Activated T-cell treated with anti-CD3 and anti-CD28 coated beads, Interleukin-2, amount 50 U/mL, for 1 hour (primary cell): Measurements from ENCODE around the gene KMT2D.

Source experiments
- DNase-seq: peaks from one replicate; pipeline ENCODE4 v3.0.0-alpha.2; 2020

Gene KMT2D

DNA sequence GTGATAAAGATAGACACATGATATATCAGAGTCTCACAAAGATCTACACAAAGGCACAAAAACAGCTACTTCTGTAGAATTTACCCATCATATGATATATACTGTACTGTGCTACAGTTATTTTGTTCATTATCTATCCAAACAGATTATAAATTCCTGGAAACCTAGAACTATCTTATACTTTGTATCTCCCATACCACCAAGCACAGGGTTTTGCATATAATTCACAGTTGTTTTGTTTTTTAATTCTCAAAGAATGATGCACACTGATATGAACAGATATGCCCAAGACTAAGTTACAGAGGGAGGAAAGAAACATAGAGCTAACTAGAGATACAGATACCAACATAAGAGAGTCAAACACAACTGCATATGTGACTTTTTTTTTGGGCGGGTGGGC lies 45.4 kb downstream of the KMT2D start:
- no peak for DNase-seq

DNA sequence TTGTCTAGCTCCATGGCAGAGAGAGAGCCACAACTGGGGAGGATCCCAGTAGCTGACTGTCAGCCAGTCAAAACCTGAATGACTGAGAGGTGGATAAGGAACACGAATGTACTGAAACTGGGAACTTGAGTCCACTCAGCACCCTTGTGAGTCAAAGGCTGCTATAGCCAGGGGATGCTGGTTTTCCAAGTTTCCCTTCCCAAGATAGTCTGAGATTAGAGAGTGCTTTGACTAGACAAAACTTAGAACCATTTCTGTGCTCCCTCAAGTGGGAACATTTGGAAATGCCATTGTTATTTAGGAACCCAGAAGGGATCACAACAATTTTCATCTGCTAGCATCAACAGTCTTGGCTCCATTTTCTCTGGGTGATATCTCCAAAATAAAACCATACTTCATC lies 46.0 kb downstream of the KMT2D start:
- no peak for DNase-seq

DNA sequence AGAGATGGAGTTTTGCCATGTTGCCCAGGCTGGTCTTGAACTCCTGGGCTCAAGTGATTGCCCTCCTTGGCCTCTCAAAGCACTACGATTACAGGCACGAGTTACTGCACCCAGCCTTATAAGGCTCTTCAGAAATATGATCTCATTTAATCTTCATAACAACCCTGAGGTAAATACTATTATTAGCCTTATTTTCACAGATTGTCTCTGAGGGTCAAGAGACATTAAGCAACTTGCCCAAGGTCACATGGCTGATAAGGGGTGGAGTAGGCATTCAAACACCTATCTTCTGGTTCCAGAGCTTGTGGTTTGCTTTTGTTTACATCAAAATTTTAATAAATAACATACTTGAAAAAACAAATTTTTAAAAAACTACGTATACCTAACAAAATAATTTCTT lies 47.2 kb downstream of the KMT2D start:
- no peak for DNase-seq

DNA sequence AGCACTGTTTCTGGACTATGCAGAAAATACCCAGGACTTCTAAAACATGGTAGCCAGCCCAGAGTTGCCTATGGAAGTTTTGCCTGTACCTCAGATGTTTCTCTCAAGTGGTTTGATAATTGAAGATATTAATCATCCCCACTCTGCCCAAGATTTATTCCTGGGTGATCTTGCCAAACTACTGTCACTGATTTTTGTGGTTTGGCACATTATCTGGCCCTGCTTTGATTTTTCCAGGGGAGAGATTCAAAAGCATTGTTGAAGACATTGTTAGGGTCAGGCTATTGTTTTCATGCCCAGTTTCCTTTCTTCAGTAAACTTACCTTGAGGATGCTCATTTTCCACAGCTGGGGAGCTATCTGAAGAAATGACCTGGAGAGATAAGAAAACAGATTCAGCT lies 47.9 kb downstream of the KMT2D start:
- no peak for DNase-seq
